Suprapubic skin (tissue), 4 donors: ENCODE data around the gene RGS4. TPM values are rescaled to one million over a fixed set of nuclear protein-coding genes. Genes with fewer than 3 reads are reported as not detected.

Experiments
- DNase-seq, 2 donors: peaks; one replicate each; pipeline ENCODE4 v3.0.0-alpha.2; 2019; ENCODE audit warnings: low spot score in 2 of 2
- H3K27ac ChIP-seq: fragments of 200-600 bp; sonication (generic); one replicate; pipeline ENCODE4 v1.5.1; 2019
- H3K27me3 ChIP-seq: fragments of 200-600 bp; sonication (generic); one replicate; pipeline ENCODE4 v1.5.1; 2019
- H3K36me3 ChIP-seq: fragments of 200-600 bp; sonication (generic); one replicate; pipeline ENCODE4 v1.5.1; 2019
- H3K4me1 ChIP-seq: fragments of 200-600 bp; sonication (generic); one replicate; pipeline ENCODE4 v1.5.1; 2019
- H3K4me3 ChIP-seq: fragments of 200-600 bp; sonication (generic); one replicate; pipeline ENCODE4 v1.5.1; 2019; ENCODE audit warnings: mild to moderate bottlenecking
- H3K9me3 ChIP-seq: fragments of 200-600 bp; sonication (generic); one replicate; pipeline ENCODE4 v1.5.1; 2019
- EP300 ChIP-seq: sonication (generic); formaldehyde crosslinking; IDR thresholded peaks from one replicate; pipeline ENCODE4 v1.6.1; 2017; ENCODE audit warnings: antibody characterized with exemption
- POLR2A ChIP-seq, 2 donors: fragments of 450-650 bp; IDR thresholded peaks; one replicate each; pipeline ENCODE4 v1.6.1; 2017; ENCODE audit warnings: antibody characterized with exemption in 2 of 2, mild to moderate bottlenecking in 2 of 2, moderate library complexity in 2 of 2
- POLR2AphosphoS5 ChIP-seq, 3 donors: sonication (generic); formaldehyde crosslinking; IDR thresholded peaks; one replicate each; pipeline ENCODE4 v1.6.1; 2017; ENCODE audit warnings: antibody characterized with exemption in 3 of 3
- WGBS: methylation state at CpG from one replicate; pipeline ENCODE4 v1.1.5; 2018; 5-methylcytosine and 5-hydroxymethylcytosine counted together
- total RNA-seq, 4 donors: library from RNA; depleted of rRNA; stranded (reverse); fragments of >200 nt; gene quantifications; one replicate each; pipeline ENCODE4 v1.1.0, GENCODE V29; 2016
- TF ChIP-seq, protein P1 (sequence below), 2 donors: fragments of 200-600 bp in 1 of 2; fragments of 450-650 bp in 1 of 2; sonication (generic) in 1 of 2; IDR thresholded peaks; one replicate each; pipeline ENCODE4 v1.5.1; 2016 to 2019; ENCODE audit warnings: antibody characterized with exemption in 2 of 2, mild to moderate bottlenecking in 1 of 2, moderate library complexity in 1 of 2

RGS4 gene
- total RNA-seq, 4 donors from 2014 or later, result not detected

DNA sequence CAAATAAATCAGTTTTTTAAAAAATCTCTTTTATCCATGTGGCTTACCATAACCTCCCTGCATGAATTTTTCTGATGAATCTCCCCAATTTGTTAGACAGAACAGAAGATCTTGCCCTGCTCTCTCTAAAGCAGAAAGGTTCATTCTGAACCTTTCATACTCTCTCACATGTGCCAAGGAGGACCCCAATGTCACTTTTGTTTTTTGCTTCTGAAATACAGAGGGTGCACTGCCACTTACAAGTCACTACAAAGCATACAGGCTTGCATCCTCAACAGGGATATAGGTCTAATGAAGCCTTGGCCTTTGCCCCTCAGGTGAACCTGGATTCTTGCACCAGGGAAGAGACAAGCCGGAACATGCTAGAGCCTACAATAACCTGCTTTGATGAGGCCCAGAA, 4.8 kb downstream of the RGS4 start:
- no peak for DNase-seq
- TF ChIP-seq, protein P1, sequence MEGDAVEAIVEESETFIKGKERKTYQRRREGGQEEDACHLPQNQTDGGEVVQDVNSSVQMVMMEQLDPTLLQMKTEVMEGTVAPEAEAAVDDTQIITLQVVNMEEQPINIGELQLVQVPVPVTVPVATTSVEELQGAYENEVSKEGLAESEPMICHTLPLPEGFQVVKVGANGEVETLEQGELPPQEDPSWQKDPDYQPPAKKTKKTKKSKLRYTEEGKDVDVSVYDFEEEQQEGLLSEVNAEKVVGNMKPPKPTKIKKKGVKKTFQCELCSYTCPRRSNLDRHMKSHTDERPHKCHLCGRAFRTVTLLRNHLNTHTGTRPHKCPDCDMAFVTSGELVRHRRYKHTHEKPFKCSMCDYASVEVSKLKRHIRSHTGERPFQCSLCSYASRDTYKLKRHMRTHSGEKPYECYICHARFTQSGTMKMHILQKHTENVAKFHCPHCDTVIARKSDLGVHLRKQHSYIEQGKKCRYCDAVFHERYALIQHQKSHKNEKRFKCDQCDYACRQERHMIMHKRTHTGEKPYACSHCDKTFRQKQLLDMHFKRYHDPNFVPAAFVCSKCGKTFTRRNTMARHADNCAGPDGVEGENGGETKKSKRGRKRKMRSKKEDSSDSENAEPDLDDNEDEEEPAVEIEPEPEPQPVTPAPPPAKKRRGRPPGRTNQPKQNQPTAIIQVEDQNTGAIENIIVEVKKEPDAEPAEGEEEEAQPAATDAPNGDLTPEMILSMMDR (IDR thresholded peaks at IDR 0.05), result no peak
- no peak for TF ChIP-seq POLR2A (IDR thresholded peaks at IDR 0.05)
- TF ChIP-seq EP300, result no peak
- TF ChIP-seq POLR2AphosphoS5 (IDR thresholded peaks at IDR 0.05), result no peak
- Histone ChIP-seq H3K9me3 (no peaks in the 10 kb centered on the region), H3K4me1 (peaks cover 6% of the 10 kb centered on the region), H3K4me3 (no peak overlapping the region), H3K36me3 (no peaks in the 10 kb centered on the region), H3K27ac (no peak overlapping the region), H3K27me3 (peaks cover 7% of the 10 kb centered on the region)
- 92% methylated on average over 1 of the region's 1 CpG for WGBS

DNA sequence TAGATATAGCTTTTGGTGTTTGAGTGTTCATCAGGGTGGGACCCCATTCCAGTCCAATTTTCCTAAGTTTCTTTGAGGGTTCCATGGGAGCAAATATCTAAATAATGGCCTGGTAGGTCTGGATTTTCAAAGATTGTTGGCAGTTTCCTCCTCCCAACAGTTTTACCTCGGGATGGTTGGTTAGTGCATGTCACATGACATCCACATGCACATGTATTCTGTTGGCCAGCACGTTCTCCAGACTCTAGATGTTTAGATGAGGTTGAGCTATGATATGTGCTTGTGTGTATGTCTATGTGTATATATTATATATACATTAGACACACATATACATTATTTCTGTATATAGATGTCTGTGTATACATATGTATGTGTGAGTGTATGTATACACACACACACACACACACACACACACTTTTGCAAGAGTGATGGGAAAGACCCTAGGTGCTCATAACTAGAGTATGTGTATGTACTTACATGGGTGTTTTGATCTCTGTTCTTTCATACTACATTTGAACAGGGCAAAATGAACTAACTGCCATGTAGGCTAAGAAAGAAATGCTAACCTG, 5.6 kb downstream of the RGS4 start:
- 76% methylated on average over 2 of the region's 2 CpGs for WGBS
- Histone ChIP-seq H3K4me1 (no peaks in the 10 kb centered on the region), H3K27ac (no peak overlapping the region), H3K27me3 (peaks cover under 1% of the 10 kb centered on the region), H3K9me3 (no peaks in the 10 kb centered on the region), H3K36me3 (no peaks in the 10 kb centered on the region), H3K4me3 (no peak overlapping the region)
- DNase-seq, result no peak
- TF ChIP-seq EP300, result no peak
- TF ChIP-seq, protein P1 (IDR thresholded peaks at IDR 0.05), result no peak
- no peak for TF ChIP-seq POLR2AphosphoS5 (IDR thresholded peaks at IDR 0.05)
- TF ChIP-seq POLR2A (IDR thresholded peaks at IDR 0.05), result no peak

DNA sequence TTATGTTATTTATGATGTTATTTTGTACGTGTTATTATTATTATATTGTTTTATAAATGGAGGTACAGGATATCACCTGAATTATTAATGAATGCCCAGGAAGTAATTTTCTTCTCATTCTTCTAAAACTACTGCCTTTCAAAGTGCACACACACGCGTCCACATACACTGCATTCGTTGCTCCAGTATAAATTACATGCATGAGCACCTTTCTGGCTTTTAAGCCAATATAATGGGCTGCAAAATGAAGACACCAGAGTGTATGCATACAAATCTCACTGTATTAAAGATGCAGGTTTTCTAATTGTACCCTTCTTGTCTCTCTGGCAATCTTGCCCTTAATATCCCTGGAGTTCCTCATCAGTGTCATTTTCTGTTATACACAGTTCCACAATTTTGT, 6.9 kb downstream of the RGS4 start:
- no peak overlapping the region for H3K4me3 ChIP-seq
- no peak overlapping the region for H3K27ac ChIP-seq
- no peaks in the 10 kb centered on the region for H3K36me3 ChIP-seq
- H3K27me3 ChIP-seq, result no peaks in the 10 kb centered on the region
- H3K9me3 ChIP-seq, result no peaks in the 10 kb centered on the region
- no peaks in the 10 kb centered on the region for H3K4me1 ChIP-seq
- DNase-seq, result no peak
- 82% methylated on average over 4 of the region's 4 CpGs for WGBS
- TF ChIP-seq EP300, result no peak
- TF ChIP-seq POLR2AphosphoS5 (IDR thresholded peaks at IDR 0.05), result no peak
- TF ChIP-seq, protein P1 (IDR thresholded peaks at IDR 0.05), result no peak
- no peak for TF ChIP-seq POLR2A (IDR thresholded peaks at IDR 0.05)

DNA sequence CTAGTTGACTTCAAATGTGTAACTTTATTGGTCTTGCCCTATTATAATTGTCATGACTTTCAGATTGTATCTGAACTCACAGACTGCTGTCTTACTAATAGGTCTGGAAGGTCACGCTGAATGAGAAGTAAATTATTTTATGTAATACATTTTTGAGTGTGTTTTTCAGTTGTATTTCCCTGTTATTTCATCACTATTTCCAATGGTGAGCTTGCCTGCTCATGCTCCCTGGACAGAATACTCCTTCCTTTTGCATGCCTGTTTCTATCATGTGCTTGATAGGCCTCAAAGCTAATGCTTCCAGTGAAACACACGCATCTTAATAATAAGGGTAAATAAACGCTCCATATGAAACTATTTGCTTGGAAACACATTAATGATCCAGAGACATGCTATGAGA, 7.3 kb downstream of the RGS4 start:
- DNase-seq, result no peak
- TF ChIP-seq, protein P1 (IDR thresholded peaks at IDR 0.05), result no peak
- TF ChIP-seq EP300, result no peak
- TF ChIP-seq POLR2A (IDR thresholded peaks at IDR 0.05), result no peak
- TF ChIP-seq POLR2AphosphoS5 (IDR thresholded peaks at IDR 0.05), result no peak
- no peaks in the 10 kb centered on the region for H3K36me3 ChIP-seq
- no peak overlapping the region for H3K4me3 ChIP-seq
- no peaks in the 10 kb centered on the region for H3K27me3 ChIP-seq
- no peaks in the 10 kb centered on the region for H3K4me1 ChIP-seq
- H3K9me3 ChIP-seq, result no peaks in the 10 kb centered on the region
- H3K27ac ChIP-seq, result no peak overlapping the region
- 96% methylated on average over 3 of the region's 3 CpGs for WGBS

DNA sequence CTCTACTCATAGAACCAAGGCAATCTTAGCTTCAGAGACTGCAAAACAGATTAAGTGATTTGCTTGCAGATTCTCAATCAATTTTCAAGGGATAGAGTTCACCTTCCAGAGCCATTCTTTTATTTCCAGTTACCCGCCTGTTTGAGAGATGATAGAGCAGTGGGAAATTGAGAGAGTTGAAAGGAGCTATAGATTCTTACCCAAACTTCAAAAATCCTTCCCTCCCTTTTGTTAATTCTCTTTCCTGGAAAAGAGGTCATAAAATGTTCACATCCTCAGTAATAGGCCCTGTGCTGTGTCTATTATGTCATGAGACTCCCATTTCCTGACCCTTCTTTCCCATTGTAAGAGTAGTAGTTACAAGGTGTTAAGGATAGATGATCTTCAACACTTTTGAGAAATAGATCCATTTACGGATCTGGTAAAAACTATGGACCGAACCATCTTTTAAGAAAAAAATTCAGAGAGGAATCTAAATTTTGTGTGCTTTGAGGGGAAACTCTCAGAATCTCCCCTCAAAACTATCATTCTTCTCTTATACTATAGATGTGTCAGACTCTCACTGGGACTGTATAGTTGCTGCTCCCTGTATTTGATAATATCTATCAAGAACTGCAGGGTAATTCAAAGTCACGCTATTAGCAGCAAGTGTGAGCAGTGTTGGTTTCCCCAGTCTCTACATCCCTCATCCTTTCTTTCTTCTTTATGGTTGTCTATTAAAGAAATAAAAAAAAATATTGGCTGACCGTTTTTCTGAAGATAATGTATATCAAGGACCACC, 8.0 kb downstream of the RGS4 start:
- 86% methylated on average over 5 of the region's 5 CpGs for WGBS
- Histone ChIP-seq H3K4me1 (no peaks in the 10 kb centered on the region), H3K27me3 (no peaks in the 10 kb centered on the region), H3K27ac (no peak overlapping the region), H3K4me3 (no peak overlapping the region), H3K9me3 (no peaks in the 10 kb centered on the region), H3K36me3 (no peaks in the 10 kb centered on the region)
- TF ChIP-seq POLR2AphosphoS5 (IDR thresholded peaks at IDR 0.05) (no peak), EP300 (no peak), POLR2A (IDR thresholded peaks at IDR 0.05) (no peak)
- TF ChIP-seq, protein P1 (IDR thresholded peaks at IDR 0.05), result no peak
- no peak for DNase-seq
